Suprapubic skin (tissue), 3 donors: ENCODE data around the gene SLC6A7.

Experiments used
- POLR2A ChIP-seq, 2 donors: fragments of 450-650 bp; IDR thresholded peaks; one replicate each; pipeline ENCODE4 v1.6.1; 2017; ENCODE audit warnings: antibody characterized with exemption in 2 of 2, mild to moderate bottlenecking in 2 of 2, moderate library complexity in 2 of 2
- TF ChIP-seq, protein P1 (sequence below), 2 donors: fragments of 200-600 bp in 1 of 2; fragments of 450-650 bp in 1 of 2; sonication (generic) in 1 of 2; IDR thresholded peaks; one replicate each; pipeline ENCODE4 v1.5.1; 2016 to 2019; ENCODE audit warnings: antibody characterized with exemption in 2 of 2, mild to moderate bottlenecking in 1 of 2, moderate library complexity in 1 of 2

- TF ChIP-seq, protein P1, sequence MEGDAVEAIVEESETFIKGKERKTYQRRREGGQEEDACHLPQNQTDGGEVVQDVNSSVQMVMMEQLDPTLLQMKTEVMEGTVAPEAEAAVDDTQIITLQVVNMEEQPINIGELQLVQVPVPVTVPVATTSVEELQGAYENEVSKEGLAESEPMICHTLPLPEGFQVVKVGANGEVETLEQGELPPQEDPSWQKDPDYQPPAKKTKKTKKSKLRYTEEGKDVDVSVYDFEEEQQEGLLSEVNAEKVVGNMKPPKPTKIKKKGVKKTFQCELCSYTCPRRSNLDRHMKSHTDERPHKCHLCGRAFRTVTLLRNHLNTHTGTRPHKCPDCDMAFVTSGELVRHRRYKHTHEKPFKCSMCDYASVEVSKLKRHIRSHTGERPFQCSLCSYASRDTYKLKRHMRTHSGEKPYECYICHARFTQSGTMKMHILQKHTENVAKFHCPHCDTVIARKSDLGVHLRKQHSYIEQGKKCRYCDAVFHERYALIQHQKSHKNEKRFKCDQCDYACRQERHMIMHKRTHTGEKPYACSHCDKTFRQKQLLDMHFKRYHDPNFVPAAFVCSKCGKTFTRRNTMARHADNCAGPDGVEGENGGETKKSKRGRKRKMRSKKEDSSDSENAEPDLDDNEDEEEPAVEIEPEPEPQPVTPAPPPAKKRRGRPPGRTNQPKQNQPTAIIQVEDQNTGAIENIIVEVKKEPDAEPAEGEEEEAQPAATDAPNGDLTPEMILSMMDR (IDR thresholded peaks at IDR 0.05), result no peak
- TF ChIP-seq POLR2A (IDR thresholded peaks at IDR 0.05), result no peak
Measured at GRCh38 chr5:150219861-150220260, 30.0 kb downstream of the SLC6A7 start.
